DOHH2 (cell line): Measurements from ENCODE around the gene TTC23.

Source experiments
- H3F3A ChIP-seq: fragments of 200-600 bp; sonication (generic), shearing (Covaris generic); 2 replicates; pipeline ENCODE4 v1.6.0; 2016; ENCODE audit warnings: antibody characterized with exemption, mild to moderate bottlenecking; ENCODE audit not compliant: control insufficient read depth, insufficient read depth
- H3K27ac ChIP-seq: fragments of 200-600 bp; sonication (generic); 2 replicates; pipeline ENCODE4 v1.5.1; 2014; ENCODE audit warnings: low read depth, mild to moderate bottlenecking, low read length, moderate library complexity
- H3K27me3 ChIP-seq: fragments of 200-600 bp; sonication (generic); 2 replicates; pipeline ENCODE4 v1.6.1; 2014; ENCODE audit warnings: mild to moderate bottlenecking, low read length, mixed read lengths; ENCODE audit not compliant: control insufficient read depth
- H3K36me3 ChIP-seq: fragments of 200-600 bp; sonication (generic); 2 replicates; pipeline ENCODE4 v1.6.1; 2014; ENCODE audit warnings: mild to moderate bottlenecking, low read length, moderate library complexity, mixed read lengths; ENCODE audit not compliant: control insufficient read depth
- H3K4me1 ChIP-seq: fragments of 200-600 bp; sonication (generic); 2 replicates; pipeline ENCODE4 v1.6.1; 2014; ENCODE audit warnings: mild to moderate bottlenecking, low read length, mixed read lengths; ENCODE audit not compliant: control insufficient read depth
- H3K4me2 ChIP-seq: fragments of 200-600 bp; sonication (generic); 2 replicates; pipeline ENCODE4 v1.6.0; 2014; ENCODE audit warnings: mild to moderate bottlenecking, low read length, moderate library complexity
- H3K4me3 ChIP-seq: fragments of 200-600 bp; sonication (generic); 2 replicates; pipeline ENCODE4 v1.5.1; 2014; ENCODE audit warnings: mild to moderate bottlenecking, low read length, mixed read lengths
- H3K79me2 ChIP-seq: fragments of 200-600 bp; sonication (generic); 2 replicates; pipeline ENCODE4 v1.6.1; 2014; ENCODE audit warnings: mild to moderate bottlenecking, low read length, mixed read lengths; ENCODE audit not compliant: control insufficient read depth
- H3K9me2 ChIP-seq: fragments of 200-600 bp; sonication (generic); replicated peaks from 2 replicates; pipeline ENCODE4 v1.6.1; 2014; ENCODE audit warnings: mild to moderate bottlenecking, low read length, mixed read lengths; ENCODE audit not compliant: control insufficient read depth
- H3K9me3 ChIP-seq: fragments of 200-600 bp; sonication (generic); 2 replicates; pipeline ENCODE4 v1.6.1; 2014; ENCODE audit warnings: antibody characterized with exemption, low read length, mixed read lengths; ENCODE audit not compliant: control insufficient read depth, insufficient read depth
- H4K20me1 ChIP-seq: fragments of 200-600 bp; sonication (generic); 2 replicates; pipeline ENCODE4 v1.6.0; 2014; ENCODE audit warnings: low read depth, mild to moderate bottlenecking, antibody characterized with exemption, low read length, moderate library complexity; ENCODE audit not compliant: control insufficient read depth, insufficient read depth
- EZH2phosphoT487 ChIP-seq: fragments of 200-600 bp; sonication (generic); IDR thresholded peaks from 2 replicates; pipeline ENCODE4 v1.6.1; 2017; ENCODE audit warnings: borderline replicate concordance, mild to moderate bottlenecking, antibody characterized with exemption, low read length, moderate library complexity, mixed read lengths
- TF ChIP-seq, protein P1 (sequence below): fragments of 200-600 bp; sonication (generic); IDR thresholded peaks from one replicate; pipeline ENCODE4 v1.5.1; 2014; ENCODE audit warnings: antibody characterized with exemption, mild to moderate bottlenecking, low read depth, low read length; ENCODE audit not compliant: poor library complexity, severe bottlenecking

The TTC23 gene

DNA sequence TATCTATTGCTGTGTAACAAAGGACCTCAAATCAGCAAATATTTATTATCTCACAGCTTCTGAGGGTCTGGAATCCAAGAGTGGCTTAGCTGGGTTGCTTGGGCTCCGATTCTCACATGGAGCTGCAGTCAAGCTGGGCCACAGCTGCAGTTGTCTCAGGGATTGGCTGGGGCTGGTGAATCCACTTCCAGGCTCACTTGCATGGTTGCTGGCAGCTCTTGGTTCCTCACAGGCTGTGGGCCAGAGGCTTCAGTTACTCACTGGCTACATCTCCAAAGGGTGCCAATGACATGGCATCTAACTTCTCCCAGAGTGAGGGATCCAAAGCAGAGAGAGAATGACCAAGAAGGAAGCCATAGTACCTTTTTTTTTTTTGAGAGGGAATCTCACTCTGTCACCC lies 158.4 kb downstream of the TTC23 start:
- H3K4me2 ChIP-seq = no peak overlapping the region
- no peak overlapping the region for H3K27ac ChIP-seq
- H4K20me1 ChIP-seq = no peaks in the 10 kb centered on the region

DNA sequence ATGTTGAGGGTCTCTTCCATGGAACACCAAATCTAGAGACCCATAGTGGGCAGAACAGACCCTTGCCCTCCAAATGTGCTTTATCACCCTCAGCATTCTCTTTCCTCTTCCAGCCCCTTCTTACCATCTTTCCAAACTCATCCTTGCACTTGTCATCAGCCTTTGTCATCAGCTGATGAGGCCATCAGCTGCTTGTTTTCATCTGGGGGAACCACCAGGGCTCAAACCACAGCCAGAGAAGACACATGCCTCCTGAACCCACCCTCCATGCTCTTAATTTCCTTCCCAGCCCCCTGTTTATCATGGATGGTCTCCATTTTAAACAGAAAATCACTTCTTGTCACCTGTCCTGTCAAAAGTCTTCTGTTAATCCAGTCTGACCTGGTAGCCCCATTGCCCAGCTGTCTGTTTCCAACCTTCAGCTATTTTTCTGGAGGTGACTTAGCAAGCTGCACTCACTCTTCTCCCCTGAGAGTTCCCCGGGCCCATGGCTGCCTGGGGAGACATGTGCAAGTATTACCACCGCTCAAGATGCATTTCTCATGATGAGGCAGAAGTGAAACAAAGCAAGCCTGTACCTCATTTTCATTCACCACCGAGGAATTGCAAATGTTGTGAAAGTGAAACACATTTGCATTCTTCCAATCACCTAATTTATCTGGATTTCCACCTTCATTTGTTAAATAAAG lies 159.2 kb downstream of the TTC23 start:
- TF ChIP-seq, protein P1, sequence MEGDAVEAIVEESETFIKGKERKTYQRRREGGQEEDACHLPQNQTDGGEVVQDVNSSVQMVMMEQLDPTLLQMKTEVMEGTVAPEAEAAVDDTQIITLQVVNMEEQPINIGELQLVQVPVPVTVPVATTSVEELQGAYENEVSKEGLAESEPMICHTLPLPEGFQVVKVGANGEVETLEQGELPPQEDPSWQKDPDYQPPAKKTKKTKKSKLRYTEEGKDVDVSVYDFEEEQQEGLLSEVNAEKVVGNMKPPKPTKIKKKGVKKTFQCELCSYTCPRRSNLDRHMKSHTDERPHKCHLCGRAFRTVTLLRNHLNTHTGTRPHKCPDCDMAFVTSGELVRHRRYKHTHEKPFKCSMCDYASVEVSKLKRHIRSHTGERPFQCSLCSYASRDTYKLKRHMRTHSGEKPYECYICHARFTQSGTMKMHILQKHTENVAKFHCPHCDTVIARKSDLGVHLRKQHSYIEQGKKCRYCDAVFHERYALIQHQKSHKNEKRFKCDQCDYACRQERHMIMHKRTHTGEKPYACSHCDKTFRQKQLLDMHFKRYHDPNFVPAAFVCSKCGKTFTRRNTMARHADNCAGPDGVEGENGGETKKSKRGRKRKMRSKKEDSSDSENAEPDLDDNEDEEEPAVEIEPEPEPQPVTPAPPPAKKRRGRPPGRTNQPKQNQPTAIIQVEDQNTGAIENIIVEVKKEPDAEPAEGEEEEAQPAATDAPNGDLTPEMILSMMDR = no peak
- TF ChIP-seq EZH2phosphoT487 = no peak
- H3K4me1 ChIP-seq = peaks cover 13% of the 10 kb centered on the region
- no peaks in the 10 kb centered on the region for H4K20me1 ChIP-seq
- H3K9me2 ChIP-seq = no peaks in the 10 kb centered on the region
- no peaks in the 10 kb centered on the region for H3K79me2 ChIP-seq
- H3K27ac ChIP-seq = no peak overlapping the region
- peak overlapping the region; percentile 29 for H3K4me2 ChIP-seq
- H3F3A ChIP-seq = no peaks in the 10 kb centered on the region
- no peaks in the 10 kb centered on the region for H3K9me3 ChIP-seq
- no peak overlapping the region for H3K4me3 ChIP-seq
- H3K27me3 ChIP-seq = no peaks in the 10 kb centered on the region
- H3K36me3 ChIP-seq = no peaks in the 10 kb centered on the region

More for the DNA sequence above, 158.4 kb downstream of the TTC23 start:
- H3K36me3 ChIP-seq = no peaks in the 10 kb centered on the region
- H3K9me2 ChIP-seq = no peaks in the 10 kb centered on the region
- no peaks in the 10 kb centered on the region for H3K79me2 ChIP-seq
- H3K4me1 ChIP-seq = peaks cover 13% of the 10 kb centered on the region
- no peaks in the 10 kb centered on the region for H3F3A ChIP-seq
- no peak overlapping the region for H3K4me3 ChIP-seq
- no peaks in the 10 kb centered on the region for H3K9me3 ChIP-seq
- no peaks in the 10 kb centered on the region for H3K27me3 ChIP-seq
- TF ChIP-seq, protein P1 = no peak
- no peak for TF ChIP-seq EZH2phosphoT487

DNA sequence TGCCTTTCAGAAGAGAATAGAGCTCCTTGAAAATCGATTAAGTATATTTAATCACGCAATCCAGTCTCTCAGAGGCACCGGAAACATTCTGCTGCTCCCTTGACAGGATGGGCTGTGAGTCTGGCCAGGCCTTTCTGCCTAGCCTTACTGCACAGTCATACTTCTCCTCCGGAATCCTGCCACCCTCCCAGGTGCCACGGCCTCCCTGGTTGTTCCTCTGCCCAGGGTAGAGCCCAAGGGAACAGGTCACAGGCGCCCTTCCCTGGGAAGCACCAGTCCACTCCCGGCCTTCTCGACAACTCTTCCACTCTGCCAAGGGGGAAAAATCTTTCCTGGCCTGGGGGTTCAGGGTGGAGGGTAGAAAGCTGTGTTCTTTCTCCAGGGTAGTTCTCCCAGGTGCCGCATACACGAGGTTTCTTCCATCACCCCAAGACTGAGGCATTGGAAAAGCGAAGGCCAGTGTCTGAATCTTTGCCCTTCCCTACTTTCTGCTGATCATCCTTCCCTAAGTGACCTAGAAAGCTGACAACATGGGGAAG lies 161.9 kb downstream of the TTC23 start:
- no peaks in the 10 kb centered on the region; the same call in 1 of the 2 replicates for H3K27me3 ChIP-seq
- no peaks in the 10 kb centered on the region for H3K9me2 ChIP-seq
- no peaks in the 10 kb centered on the region for H3K9me3 ChIP-seq
- H3K27ac ChIP-seq = no peak overlapping the region
- H3K36me3 ChIP-seq = no peaks in the 10 kb centered on the region
- H3K4me1 ChIP-seq = peaks cover 13% of the 10 kb centered on the region
- TF ChIP-seq, protein P1 = no peak
- TF ChIP-seq EZH2phosphoT487 = no peak
- H4K20me1 ChIP-seq = no peaks in the 10 kb centered on the region
- no peak overlapping the region for H3K4me3 ChIP-seq
- no peaks in the 10 kb centered on the region for H3F3A ChIP-seq
- H3K4me2 ChIP-seq = no peak overlapping the region
- no peaks in the 10 kb centered on the region for H3K79me2 ChIP-seq
